ENCODE results near the gene PJA2.

PJA2 gene

GRCh38 chr5:109327570-109327969 lies 82.2 kb downstream of the PJA2 start:
- H2AFZ ChIP-seq (ENCODE audit: low read depth), result no peak overlapping the region
- no peak for TF ChIP-seq CTCF (conservative IDR thresholded peaks at IDR 0.05; ENCODE audit: low read depth, low read length)

GRCh38 chr5:109326919-109327318 lies 82.9 kb downstream of the PJA2 start:
- Histone ChIP-seq H3K79me2 (ENCODE audit: insufficient read depth, low read depth) (no peaks in the 10 kb centered on the region), H3K4me1 (ENCODE audit: low read depth, poor library complexity, severe bottlenecking) (no peaks in the 10 kb centered on the region), H3K27ac (no peak overlapping the region), H4K20me1 (ENCODE audit: insufficient read depth) (no peaks in the 10 kb centered on the region), H2AFZ (ENCODE audit: low read depth) (no peak overlapping the region), H3K36me3 (ENCODE audit: insufficient read depth) (no peaks in the 10 kb centered on the region), H3K9ac (no peak overlapping the region), H3K27me3 (ENCODE audit: insufficient read depth, low read depth) (no peaks in the 10 kb centered on the region), H3K4me3 (IDR thresholded peaks at IDR 0.05; ENCODE audit: insufficient read depth, low read depth, low read length) (no peak overlapping the region), H3K4me2 (no peak overlapping the region)
- no peak for TF ChIP-seq CTCF (conservative IDR thresholded peaks at IDR 0.05; ENCODE audit: low read depth, low read length)

More at GRCh38 chr5:109327570-109327969, 82.2 kb downstream of the PJA2 start:
- no peak overlapping the region for H3K27ac ChIP-seq
- no peak overlapping the region for H3K4me3 ChIP-seq (IDR thresholded peaks at IDR 0.05; ENCODE audit: insufficient read depth, low read depth, low read length)
- no peaks in the 10 kb centered on the region for H3K79me2 ChIP-seq (ENCODE audit: insufficient read depth, low read depth)
- H3K4me1 ChIP-seq (ENCODE audit: low read depth, poor library complexity, severe bottlenecking), result no peaks in the 10 kb centered on the region
- H3K36me3 ChIP-seq (ENCODE audit: insufficient read depth), result no peaks in the 10 kb centered on the region
- no peak overlapping the region for H3K9ac ChIP-seq
- H3K27me3 ChIP-seq (ENCODE audit: insufficient read depth, low read depth), result no peaks in the 10 kb centered on the region
- no peak overlapping the region for H3K4me2 ChIP-seq
- no peaks in the 10 kb centered on the region for H4K20me1 ChIP-seq (ENCODE audit: insufficient read depth)

- Histone ChIP-seq H3K79me2 (ENCODE audit: insufficient read depth, low read depth) (no peaks in the 10 kb centered on the region), H2AFZ (ENCODE audit: low read depth) (no peak overlapping the region), H3K27ac (no peak overlapping the region), H3K27me3 (ENCODE audit: insufficient read depth, low read depth) (no peaks in the 10 kb centered on the region), H3K9ac (no peak overlapping the region), H3K4me2 (no peak overlapping the region), H3K36me3 (ENCODE audit: insufficient read depth) (no peaks in the 10 kb centered on the region), H3K4me3 (IDR thresholded peaks at IDR 0.05; ENCODE audit: insufficient read depth, low read depth, low read length) (no peak overlapping the region), H3K4me1 (ENCODE audit: low read depth, poor library complexity, severe bottlenecking) (no peaks in the 10 kb centered on the region), H4K20me1 (ENCODE audit: insufficient read depth) (no peaks in the 10 kb centered on the region)
- no peak for TF ChIP-seq CTCF (conservative IDR thresholded peaks at IDR 0.05; ENCODE audit: low read depth, low read length)
Observed at GRCh38 chr5:109325456-109325855, 84.3 kb downstream of the PJA2 start.

GRCh38 chr5:109324931-109325330 lies 84.8 kb downstream of the PJA2 start:
- Histone ChIP-seq H4K20me1 (ENCODE audit: insufficient read depth) (no peaks in the 10 kb centered on the region), H3K79me2 (ENCODE audit: insufficient read depth, low read depth) (no peaks in the 10 kb centered on the region), H3K36me3 (ENCODE audit: insufficient read depth) (no peaks in the 10 kb centered on the region), H3K9ac (no peak overlapping the region), H3K27ac (no peak overlapping the region), H3K27me3 (ENCODE audit: insufficient read depth, low read depth) (no peaks in the 10 kb centered on the region), H3K4me3 (IDR thresholded peaks at IDR 0.05; ENCODE audit: insufficient read depth, low read depth, low read length) (no peak overlapping the region), H3K4me2 (no peak overlapping the region), H3K4me1 (ENCODE audit: low read depth, poor library complexity, severe bottlenecking) (no peaks in the 10 kb centered on the region), H2AFZ (ENCODE audit: low read depth) (no peak overlapping the region)
- no peak for TF ChIP-seq CTCF (conservative IDR thresholded peaks at IDR 0.05; ENCODE audit: low read depth, low read length)
